Calu3 (cell line): ENCODE measurements around the gene FREM3. TPM values are rescaled to one million over a fixed set of nuclear protein-coding genes. Genes with fewer than 3 reads are reported as not detected.
"Not testable (repeated sequence)": the region's sequence is repeated elsewhere in the genome, so short reads cannot be mapped to it uniquely, and the experiment has no call there.

Source experiments
- BruUV-seq: library from RNA; stranded (reverse); fragments of 400-500 nt; replicated peaks from 2 replicates; lab custom pipeline; 2021; lab: Mats Ljungman, UMichigan
- CTCF ChIA-PET: fragments of 300-600 bp; sonication (Branson Sonifier 250); formaldehyde crosslinking; loops from one replicate; lab custom pipeline; 2022; ENCODE audit warnings: antibody characterized with exemption; lab: Charles Lee
- DNase-seq: peaks from one replicate; pipeline ENCODE4 v3.0.0; 2022
- H3K27ac Mint-ChIP-seq: one replicate; pipeline ENCODE4 v1.8.0; 2022; ENCODE audit warnings: mixed read lengths; ENCODE audit not compliant: unreplicated experiment
- H3K27me3 Mint-ChIP-seq: one replicate; pipeline ENCODE4 v1.8.0; 2022; ENCODE audit warnings: mixed read lengths; ENCODE audit not compliant: unreplicated experiment
- H3K36me3 Mint-ChIP-seq: one replicate; pipeline ENCODE4 v1.8.0; 2022; ENCODE audit warnings: mild to moderate bottlenecking, moderate library complexity, mixed read lengths; ENCODE audit not compliant: insufficient read depth, unreplicated experiment
- H3K4me1 Mint-ChIP-seq: one replicate; pipeline ENCODE4 v1.8.0; 2022; ENCODE audit warnings: mild to moderate bottlenecking, low read depth, mixed read lengths; ENCODE audit not compliant: unreplicated experiment
- H3K4me3 Mint-ChIP-seq: one replicate; pipeline ENCODE4 v1.8.0; 2022; ENCODE audit warnings: mild to moderate bottlenecking, low read depth, moderate library complexity, mixed read lengths; ENCODE audit not compliant: unreplicated experiment
- H3K9me3 Mint-ChIP-seq: one replicate; pipeline ENCODE4 v1.8.0; 2022; ENCODE audit warnings: low read depth, mixed read lengths; ENCODE audit not compliant: unreplicated experiment
- intact Hi-C: fragments of 100-400 bp; cut with micrococcal nuclease; formaldehyde crosslinking; loops from one replicate; pipeline ENCODE4 v1.10.0; 2022; ENCODE audit not compliant: unreplicated experiment
- total RNA-seq: library from RNA; stranded (reverse); gene quantifications from 2 replicates; pipeline ENCODE4 v1.2.3, GENCODE V29; 2022
- TF ChIP-seq, protein P1 (sequence below): fragments of 200-600 bp; IDR thresholded peaks from one replicate; pipeline ENCODE4 v1.8.0; 2022; ENCODE audit warnings: antibody characterized with exemption; ENCODE audit not compliant: unreplicated experiment

FREM3 gene
- total RNA-seq, 1 experiment from 2014 or later: not detected

DNA sequence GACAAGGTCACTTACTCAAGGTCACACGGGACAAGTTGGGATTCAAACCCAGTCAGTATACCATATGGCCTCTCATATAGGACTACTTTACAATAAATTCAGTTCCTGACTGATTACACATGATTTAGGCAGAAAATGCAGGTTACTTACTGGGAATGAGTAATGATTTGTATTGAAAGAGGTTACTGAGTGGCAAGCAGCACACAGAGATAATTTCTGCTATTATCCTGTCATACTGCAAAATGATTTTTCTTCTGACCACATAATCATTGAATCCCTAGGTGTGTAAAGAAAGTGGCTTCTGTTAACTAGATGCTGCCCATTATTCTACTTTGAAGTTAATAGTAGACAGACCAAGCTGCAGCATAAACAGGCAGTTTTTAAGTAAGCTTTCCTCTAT is 8.2 kb downstream of the FREM3 start:
- no TSS peak for BruUV-seq
- Mint-ChIP-seq H3K27me3 (peaks cover 14% of the 10 kb centered on the region), H3K27ac (no peak overlapping the region), H3K36me3 (no peaks in the 10 kb centered on the region), H3K4me1 (no peaks in the 10 kb centered on the region), H3K9me3 (no peaks in the 10 kb centered on the region), H3K4me3 (no peak overlapping the region)
- DNase-seq: no peak
- intact Hi-C loops: no loop called here
- TF ChIP-seq, protein P1, sequence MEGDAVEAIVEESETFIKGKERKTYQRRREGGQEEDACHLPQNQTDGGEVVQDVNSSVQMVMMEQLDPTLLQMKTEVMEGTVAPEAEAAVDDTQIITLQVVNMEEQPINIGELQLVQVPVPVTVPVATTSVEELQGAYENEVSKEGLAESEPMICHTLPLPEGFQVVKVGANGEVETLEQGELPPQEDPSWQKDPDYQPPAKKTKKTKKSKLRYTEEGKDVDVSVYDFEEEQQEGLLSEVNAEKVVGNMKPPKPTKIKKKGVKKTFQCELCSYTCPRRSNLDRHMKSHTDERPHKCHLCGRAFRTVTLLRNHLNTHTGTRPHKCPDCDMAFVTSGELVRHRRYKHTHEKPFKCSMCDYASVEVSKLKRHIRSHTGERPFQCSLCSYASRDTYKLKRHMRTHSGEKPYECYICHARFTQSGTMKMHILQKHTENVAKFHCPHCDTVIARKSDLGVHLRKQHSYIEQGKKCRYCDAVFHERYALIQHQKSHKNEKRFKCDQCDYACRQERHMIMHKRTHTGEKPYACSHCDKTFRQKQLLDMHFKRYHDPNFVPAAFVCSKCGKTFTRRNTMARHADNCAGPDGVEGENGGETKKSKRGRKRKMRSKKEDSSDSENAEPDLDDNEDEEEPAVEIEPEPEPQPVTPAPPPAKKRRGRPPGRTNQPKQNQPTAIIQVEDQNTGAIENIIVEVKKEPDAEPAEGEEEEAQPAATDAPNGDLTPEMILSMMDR: no peak
- CTCF ChIA-PET: no interaction called here

DNA sequence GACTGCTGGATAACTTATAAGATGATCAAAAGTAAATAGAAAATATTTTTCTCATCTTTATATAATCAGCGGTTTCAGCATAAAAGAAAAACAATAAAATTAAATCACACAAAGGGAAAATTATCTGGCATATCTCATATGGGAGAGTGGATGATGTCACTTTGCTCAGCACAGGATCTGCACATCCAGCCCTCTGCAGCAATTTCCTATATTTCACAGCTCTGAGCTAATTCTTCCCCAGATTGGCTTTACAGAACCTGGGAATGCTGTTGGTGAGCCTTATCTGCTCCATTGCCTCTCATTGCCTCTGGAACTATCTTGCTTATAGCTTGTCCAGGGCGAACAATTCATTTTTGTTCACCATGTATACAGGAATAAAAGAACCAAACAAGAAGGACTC is 21.0 kb downstream of the FREM3 start:
- H3K4me3 Mint-ChIP-seq: no peak overlapping the region
- TF ChIP-seq, protein P1: no peak
- no peaks in the 10 kb centered on the region for H3K36me3 Mint-ChIP-seq
- H3K27me3 Mint-ChIP-seq: peaks cover 22% of the 10 kb centered on the region
- no peak for DNase-seq
- intact Hi-C loops: no loop called here
- CTCF ChIA-PET: no interaction called here
- H3K4me1 Mint-ChIP-seq: no peaks in the 10 kb centered on the region
- H3K9me3 Mint-ChIP-seq: no peaks in the 10 kb centered on the region
- no peak overlapping the region for H3K27ac Mint-ChIP-seq
- BruUV-seq: no TSS peak

DNA sequence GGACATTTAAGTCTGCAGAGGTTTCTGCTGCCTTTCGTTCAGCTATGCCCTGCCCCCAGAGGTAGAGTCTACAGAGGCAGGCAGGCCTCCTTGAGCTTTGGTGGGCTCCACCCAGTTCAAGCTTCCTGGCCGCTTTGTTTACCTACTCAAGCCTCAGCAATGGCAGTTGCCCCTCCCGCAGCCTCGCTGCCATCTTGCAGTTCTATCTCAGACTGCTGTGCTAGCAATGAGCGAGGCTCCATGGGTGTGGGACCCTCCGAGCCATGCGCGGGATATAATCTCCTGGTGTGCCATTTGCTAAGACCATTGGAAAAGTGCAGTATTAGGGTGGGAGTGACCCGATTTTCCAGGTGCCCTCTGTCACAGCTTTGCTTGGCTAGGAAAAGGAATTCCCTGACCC is 26.8 kb downstream of the FREM3 start:
- H3K4me3 Mint-ChIP-seq, H3K27me3 Mint-ChIP-seq, H3K9me3 Mint-ChIP-seq, DNase-seq, BruUV-seq, intact Hi-C loops, H3K36me3 Mint-ChIP-seq, H3K27ac Mint-ChIP-seq, H3K4me1 Mint-ChIP-seq, CTCF ChIA-PET: not testable (repeated sequence)

DNA sequence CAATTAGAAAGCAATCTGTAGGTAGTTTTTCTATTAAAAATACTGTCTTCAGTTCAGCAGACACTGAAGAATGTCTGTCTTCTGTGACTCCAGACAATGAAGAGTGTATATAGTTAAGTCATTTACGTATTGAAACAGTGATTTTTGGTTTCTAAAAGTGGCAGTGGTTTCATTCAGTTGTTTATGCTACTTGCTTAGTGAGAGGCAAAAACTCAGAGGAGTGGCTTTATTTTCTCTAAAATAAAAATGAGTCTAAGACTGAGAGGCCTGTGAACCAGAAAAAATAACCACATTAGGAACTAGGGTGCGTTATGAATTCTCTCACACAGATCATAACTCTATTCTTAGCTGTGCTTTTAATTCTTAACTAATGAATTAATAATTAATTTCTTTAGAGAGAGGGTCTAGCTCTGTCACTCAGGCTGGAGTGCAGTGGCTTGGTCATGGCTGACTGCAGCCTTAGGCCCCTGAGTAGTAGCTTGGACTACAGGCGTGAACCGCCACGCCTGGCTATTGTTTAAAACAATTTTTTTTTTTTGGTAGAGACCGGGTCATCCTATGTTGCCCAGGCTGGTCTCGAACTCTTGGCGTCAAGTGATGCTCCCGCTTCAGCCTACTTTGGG is 31.4 kb downstream of the FREM3 start:
- DNase-seq: no peak
- Mint-ChIP-seq H3K4me1 (no peaks in the 10 kb centered on the region), H3K27ac (no peak overlapping the region), H3K9me3 (no peaks in the 10 kb centered on the region), H3K27me3 (peaks cover 5% of the 10 kb centered on the region), H3K4me3 (no peak overlapping the region), H3K36me3 (peaks cover 4% of the 10 kb centered on the region)
- CTCF ChIA-PET: interaction anchor here (0.9 kb wide), 1 partner anchor 20 kb away, joined by 3 read pairs; no protein-coding TSS in a partner anchor
- no TSS peak for BruUV-seq
- intact Hi-C loops: no loop called here
- TF ChIP-seq, protein P1: no peak

DNA sequence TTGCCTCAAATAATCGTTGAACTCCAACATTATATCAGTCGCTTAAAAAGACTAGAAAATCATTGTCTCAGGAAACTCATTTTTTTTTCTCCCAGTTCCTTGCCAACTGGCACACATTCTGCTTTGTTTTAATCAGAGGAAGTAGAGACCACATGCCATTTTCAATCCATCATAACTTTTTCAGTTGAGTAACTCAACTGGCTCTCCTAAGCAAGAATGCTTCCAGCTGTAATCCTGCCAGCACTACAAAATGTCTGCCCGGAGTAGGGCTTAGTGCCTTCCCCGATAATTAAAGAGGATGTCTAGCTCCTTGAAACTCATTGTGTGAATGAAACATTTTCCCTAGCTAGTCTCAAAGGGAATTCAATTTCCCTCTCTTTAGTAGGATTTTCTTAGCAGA is 33.0 kb downstream of the FREM3 start:
- no TSS peak for BruUV-seq

More for the DNA sequence above, 33.0 kb downstream of the FREM3 start:
- Mint-ChIP-seq H3K27me3 (peaks cover 21% of the 10 kb centered on the region), H3K4me1 (no peaks in the 10 kb centered on the region), H3K36me3 (peaks cover 4% of the 10 kb centered on the region), H3K27ac (no peak overlapping the region), H3K4me3 (no peak overlapping the region), H3K9me3 (peaks cover 4% of the 10 kb centered on the region)
- TF ChIP-seq, protein P1: no peak
- intact Hi-C loops: no loop called here
- no peak for DNase-seq
- CTCF ChIA-PET: no interaction called here
